Measurements from ENCODE around the gene MST1.

The MST1 gene

DNA sequence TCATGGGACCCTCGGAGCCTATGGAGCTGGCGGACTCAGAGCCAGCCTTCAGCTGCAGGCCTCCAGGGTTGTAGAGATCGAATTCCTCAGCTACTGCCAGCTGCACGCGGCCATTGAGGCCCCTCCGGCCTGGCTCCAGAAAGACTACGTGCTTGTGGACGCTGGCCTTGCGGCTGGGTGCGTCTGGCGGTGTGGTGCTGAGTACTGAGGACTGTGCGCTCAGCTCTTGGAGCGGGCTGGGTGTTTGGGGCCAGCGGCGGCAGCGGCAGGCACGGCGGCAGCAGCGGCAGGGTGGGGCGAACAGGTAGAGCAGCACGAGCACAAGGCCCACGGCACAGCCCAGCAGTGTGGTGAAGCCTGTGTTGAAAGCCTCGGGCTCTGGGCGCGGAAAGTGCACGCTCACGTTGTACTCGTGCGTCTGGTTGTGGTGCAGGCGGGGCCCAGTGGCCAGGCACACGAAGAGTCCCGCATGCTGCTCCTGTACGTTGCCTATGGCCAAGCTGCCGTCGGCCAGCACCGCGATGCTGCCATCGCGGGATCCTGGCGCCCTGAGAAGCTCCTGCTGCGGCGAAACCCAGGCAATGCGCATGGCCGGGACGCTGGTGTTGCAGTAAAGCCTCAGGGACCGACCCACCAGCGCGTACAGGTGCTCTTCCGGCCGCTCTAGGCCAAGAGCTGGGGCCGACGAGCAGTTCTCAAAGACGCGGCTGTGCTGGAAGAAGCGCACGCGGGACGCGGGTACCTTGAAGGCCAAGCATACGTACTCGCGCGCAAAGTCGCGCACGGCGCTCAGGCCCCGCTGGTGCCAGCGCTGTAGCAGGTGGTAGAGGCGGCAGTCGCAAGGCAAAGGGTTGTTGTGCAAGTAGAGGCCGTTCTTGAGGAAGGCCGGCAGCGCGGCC, 28.9 kb upstream of the MST1 start:
- no peak overlapping the region for H3K4me3 ChIP-seq (replicated peaks; ENCODE audit: low read depth, low read length)
- DNase-seq (ENCODE audit: low read depth), result no peak
- TF ChIP-seq, protein P1, sequence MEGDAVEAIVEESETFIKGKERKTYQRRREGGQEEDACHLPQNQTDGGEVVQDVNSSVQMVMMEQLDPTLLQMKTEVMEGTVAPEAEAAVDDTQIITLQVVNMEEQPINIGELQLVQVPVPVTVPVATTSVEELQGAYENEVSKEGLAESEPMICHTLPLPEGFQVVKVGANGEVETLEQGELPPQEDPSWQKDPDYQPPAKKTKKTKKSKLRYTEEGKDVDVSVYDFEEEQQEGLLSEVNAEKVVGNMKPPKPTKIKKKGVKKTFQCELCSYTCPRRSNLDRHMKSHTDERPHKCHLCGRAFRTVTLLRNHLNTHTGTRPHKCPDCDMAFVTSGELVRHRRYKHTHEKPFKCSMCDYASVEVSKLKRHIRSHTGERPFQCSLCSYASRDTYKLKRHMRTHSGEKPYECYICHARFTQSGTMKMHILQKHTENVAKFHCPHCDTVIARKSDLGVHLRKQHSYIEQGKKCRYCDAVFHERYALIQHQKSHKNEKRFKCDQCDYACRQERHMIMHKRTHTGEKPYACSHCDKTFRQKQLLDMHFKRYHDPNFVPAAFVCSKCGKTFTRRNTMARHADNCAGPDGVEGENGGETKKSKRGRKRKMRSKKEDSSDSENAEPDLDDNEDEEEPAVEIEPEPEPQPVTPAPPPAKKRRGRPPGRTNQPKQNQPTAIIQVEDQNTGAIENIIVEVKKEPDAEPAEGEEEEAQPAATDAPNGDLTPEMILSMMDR (IDR thresholded peaks at IDR 0.05; ENCODE audit: low read length, missing control alignments), result no peak

DNA sequence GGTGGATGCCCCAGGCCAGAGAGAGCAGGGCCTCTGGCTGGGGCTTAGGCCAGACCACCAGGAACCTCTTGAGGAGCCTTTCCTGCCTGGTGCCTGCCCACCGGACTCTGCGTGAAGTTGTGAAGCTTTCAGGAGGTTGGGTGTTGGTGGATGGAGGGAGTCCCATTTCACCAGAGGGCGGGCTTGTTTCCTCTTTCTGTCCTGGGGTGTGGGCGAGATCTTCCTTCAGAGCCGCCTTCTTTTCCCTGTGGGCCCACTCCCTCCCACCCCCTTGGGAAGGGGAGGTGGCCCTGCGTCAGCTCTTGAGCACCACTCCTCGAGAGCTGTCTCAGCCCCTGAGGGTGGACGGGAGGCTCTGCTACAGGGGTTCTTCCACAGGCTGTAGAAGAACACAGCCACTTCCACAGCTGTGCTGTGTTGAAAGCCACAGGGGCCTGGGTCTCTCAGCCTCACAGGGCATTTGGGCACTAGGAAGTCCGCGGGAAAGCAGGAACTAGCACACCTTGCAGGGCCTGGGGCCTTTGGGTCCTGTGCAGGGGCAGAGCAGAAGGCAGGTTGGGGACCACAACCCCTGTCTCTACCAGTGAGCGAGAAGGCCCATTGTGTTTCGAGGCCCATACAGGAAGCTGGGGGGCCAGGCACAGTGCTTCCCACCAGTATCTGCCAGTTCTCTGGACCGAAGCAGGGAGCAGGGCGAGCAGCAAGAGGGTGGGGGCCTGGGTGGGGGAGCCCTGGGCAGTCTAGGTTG, 28.1 kb upstream of the MST1 start:
- DNase-seq (ENCODE audit: low read depth), result no peak
- TF ChIP-seq, protein P1 (IDR thresholded peaks at IDR 0.05; ENCODE audit: low read length, missing control alignments), result no peak

DNA sequence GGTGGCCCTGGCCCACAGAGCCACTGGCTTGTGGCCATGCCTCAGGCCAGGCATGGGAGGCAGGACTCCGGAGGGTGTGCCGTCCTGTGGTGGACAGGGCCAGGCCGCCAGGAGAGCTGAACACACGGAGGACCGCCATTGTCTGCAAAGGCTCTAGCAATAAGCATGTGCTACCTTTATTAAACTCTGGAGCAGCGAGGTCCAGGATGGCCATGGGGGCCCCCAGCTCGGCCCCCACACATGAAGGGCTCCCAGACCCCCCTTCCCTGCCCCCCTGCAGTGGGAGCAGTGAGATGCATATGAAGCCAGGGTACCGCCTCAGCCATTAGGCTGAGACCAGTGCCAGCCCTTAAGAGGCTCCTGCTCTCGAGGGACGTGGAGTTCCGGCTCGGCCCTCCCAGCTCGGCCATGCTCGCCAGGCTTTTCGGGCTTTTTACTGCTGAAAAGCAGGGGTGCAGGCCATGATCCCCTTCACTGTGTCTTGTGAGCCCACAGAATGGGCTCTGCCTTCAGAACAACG, 27.5 kb upstream of the MST1 start:
- H3K4me3 ChIP-seq (replicated peaks; ENCODE audit: low read depth, low read length), result no peak overlapping the region
- TF ChIP-seq, protein P1 (IDR thresholded peaks at IDR 0.05; ENCODE audit: low read length, missing control alignments), result no peak
- no peak for DNase-seq (ENCODE audit: low read depth)

More for the DNA sequence above, 28.1 kb upstream of the MST1 start:
- no peak overlapping the region for H3K4me3 ChIP-seq (replicated peaks; ENCODE audit: low read depth, low read length)

DNA sequence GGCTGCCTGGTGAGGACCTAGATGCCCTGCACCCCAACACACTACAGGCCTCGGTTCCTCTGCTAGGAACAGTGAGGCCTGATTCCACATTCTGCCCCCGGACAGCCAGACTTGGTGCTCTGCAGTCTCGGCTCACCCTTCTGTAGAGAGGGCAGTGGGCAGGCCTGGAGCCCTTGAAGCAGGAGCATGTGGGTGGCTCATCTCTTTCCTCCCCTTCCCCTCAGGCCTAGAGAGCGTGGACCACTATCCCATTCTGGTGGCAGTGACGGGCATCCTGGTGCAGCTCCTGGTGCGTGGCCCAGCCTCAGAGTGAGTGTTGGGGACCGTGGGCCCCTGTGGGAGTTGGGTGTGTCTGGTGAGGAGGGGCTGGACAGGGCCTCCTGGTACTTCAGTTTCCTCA, 26.9 kb upstream of the MST1 start:
- DNase-seq (ENCODE audit: low read depth), result no peak
- TF ChIP-seq, protein P1 (IDR thresholded peaks at IDR 0.05; ENCODE audit: low read length, missing control alignments), result no peak
- H3K4me3 ChIP-seq (replicated peaks; ENCODE audit: low read depth, low read length), result no peak overlapping the region

DNA sequence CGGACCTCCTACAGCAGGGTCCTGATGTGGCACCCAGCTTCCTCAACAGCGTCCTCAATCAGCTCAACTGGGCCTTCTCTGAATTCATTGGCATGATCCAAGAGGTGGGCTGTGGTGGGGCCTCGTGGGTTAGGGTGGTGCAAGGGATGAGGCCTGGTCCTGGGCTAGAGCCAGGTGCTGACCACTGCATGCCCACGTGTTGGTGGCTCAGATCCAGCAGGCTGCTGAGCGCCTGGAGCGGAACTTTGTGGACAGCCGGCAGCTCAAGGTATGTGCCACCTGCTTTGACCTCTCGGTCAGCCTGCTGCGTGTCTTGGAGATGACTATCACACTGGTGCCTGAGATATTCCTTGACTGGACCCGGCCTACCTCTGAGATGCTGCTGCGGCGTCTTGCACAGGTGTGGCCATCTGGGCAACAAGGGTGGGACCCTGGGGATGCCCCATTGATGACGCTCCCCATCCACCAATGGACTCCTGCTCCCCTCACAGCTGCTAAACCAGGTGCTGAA, 26.4 kb upstream of the MST1 start:
- no peak for DNase-seq (ENCODE audit: low read depth)
- no peak overlapping the region for H3K4me3 ChIP-seq (replicated peaks; ENCODE audit: low read depth, low read length)
- TF ChIP-seq, protein P1 (IDR thresholded peaks at IDR 0.05; ENCODE audit: low read length, missing control alignments), result no peak

DNA sequence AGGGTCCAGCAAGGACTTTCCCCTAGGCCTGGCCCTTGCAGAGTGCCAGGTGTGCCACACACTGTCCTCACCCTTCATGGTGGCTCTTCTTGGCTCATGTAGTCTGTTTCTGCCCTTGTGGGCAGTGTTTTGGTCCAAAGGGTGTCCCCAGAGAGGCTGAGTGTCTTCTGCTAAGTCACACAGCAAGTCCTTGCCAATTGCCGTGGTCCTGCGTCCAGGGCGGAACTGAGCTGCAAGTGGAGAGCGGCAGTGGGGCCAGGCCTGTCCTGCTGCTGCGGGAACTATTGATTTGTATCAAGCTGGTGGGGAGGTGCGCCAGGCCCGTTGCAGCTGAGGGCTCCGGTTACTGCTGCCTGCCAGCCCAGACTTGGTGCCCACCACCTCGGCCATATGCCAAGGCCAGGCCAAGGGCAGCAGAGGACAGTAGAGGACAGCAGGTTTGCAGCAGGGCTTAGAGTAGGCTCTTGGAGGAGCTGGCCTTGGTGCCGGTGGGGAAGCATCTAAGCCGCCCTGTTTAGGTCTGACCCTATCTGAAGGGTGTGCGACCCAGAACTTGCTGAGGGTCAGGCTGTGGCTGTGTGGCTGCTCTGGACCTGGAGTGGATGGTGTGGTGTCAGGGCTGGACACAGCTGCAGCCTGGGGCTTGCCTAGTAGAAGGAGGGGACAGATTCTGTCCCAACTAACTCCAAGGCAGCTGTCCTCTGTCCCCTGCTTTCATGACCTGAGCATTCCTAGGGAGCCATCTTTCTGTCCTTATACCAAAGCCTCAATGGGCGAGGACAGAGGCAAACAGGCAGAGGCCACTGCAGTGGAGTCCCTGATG, 25.7 kb upstream of the MST1 start:
- no peak for DNase-seq (ENCODE audit: low read depth)
- TF ChIP-seq, protein P1 (IDR thresholded peaks at IDR 0.05; ENCODE audit: low read length, missing control alignments), result no peak
- H3K4me3 ChIP-seq (replicated peaks; ENCODE audit: low read depth, low read length), result no peak overlapping the region
